Measurements from ENCODE around the gene DGKD. TPM values are rescaled to one million over a fixed set of nuclear protein-coding genes. Genes with fewer than 3 reads are reported as not detected.

The DGKD gene
- total RNA-seq, 1 donor from 2014 or later: 17.7 TPM

DNA sequence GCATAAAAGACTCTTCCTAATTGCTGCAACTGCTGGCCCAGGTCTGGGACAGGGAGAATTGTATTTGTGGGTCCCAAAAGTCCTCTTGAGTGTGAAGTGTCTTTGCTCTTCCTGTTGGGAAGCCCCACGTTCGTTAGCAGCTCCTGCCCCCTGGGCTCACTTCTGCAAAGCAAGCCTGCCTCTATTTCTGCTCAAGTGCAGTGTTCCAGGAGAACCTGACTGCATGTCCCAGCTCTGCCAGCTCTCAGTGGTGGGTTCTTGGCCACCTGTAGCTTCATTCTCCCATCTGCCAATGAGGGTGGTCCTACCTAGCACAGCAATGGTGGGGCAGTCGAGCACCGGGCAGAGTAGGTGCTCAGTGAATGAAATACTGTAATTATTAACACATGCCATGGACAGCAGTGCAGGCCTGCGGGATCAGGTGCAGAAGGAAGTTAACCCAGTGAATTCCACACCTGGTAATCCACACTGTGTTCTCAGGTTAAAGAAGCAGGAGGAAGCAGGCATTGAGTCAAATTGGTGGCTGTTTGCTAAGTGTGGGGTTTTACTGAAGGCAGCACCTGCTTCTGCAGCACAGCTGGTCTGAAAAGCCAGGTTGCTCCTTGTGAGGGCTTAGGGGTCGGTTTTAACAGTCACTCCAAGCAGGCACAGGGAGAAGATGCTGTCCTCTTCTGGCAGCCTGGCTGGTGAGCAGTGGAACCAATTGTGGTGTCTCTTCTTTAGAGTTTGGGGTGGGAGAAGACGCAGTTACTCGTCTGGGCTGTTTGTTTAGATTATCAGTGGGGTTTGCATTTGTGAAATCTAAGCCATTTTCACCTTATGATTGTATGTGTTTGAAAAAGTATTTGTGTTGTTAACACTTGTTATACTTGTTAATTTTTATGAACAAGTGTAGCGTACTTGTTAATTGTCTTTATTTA lies 54.3 kb downstream of the DGKD start:
- peaks cover 15% of the 10 kb centered on the region for H3K9me3 Mint-ChIP-seq (ENCODE audit: unreplicated experiment)
- Histone ChIP-seq H3K4me3 (ENCODE audit: insufficient read depth, low read depth, low read length) (no peak overlapping the region), H3K4me1 (ENCODE audit: insufficient read depth, low read length) (peaks cover 5% of the 10 kb centered on the region), H3K27me3 (ENCODE audit: insufficient read depth, low read length) (no peaks in the 10 kb centered on the region), H3K36me3 (ENCODE audit: insufficient read depth, low read length) (no peaks in the 10 kb centered on the region), H3K4me2 (ENCODE audit: low read length) (no peak overlapping the region), H3K9ac (ENCODE audit: low read length) (no peak overlapping the region), H4K20me1 (ENCODE audit: insufficient read depth, low read length) (no peaks in the 10 kb centered on the region), H3K79me2 (ENCODE audit: insufficient read depth, low read length) (no peaks in the 10 kb centered on the region), H3K27ac (ENCODE audit: low read depth, low read length) (no peak overlapping the region), H2AFZ (ENCODE audit: low read depth, low read length) (no peak overlapping the region), H3K9me3 (ENCODE audit: insufficient read depth, low read depth, low read length) (no peaks in the 10 kb centered on the region)
- peaks cover 9% of the 10 kb centered on the region for H3K4me1 Mint-ChIP-seq (ENCODE audit: low read depth, unreplicated experiment)
- H3K27me3 Mint-ChIP-seq (ENCODE audit: low read depth, unreplicated experiment): no peaks in the 10 kb centered on the region
- DNase-seq (ENCODE audit: low read depth) (no peak), FAIRE-seq (no peak)
- H3K4me3 Mint-ChIP-seq (ENCODE audit: unreplicated experiment): no peak overlapping the region
- TF ChIP-seq EZH2 (IDR thresholded peaks at IDR 0.05; ENCODE audit: insufficient read depth, low read length): no peak
- TF ChIP-seq, protein P1, sequence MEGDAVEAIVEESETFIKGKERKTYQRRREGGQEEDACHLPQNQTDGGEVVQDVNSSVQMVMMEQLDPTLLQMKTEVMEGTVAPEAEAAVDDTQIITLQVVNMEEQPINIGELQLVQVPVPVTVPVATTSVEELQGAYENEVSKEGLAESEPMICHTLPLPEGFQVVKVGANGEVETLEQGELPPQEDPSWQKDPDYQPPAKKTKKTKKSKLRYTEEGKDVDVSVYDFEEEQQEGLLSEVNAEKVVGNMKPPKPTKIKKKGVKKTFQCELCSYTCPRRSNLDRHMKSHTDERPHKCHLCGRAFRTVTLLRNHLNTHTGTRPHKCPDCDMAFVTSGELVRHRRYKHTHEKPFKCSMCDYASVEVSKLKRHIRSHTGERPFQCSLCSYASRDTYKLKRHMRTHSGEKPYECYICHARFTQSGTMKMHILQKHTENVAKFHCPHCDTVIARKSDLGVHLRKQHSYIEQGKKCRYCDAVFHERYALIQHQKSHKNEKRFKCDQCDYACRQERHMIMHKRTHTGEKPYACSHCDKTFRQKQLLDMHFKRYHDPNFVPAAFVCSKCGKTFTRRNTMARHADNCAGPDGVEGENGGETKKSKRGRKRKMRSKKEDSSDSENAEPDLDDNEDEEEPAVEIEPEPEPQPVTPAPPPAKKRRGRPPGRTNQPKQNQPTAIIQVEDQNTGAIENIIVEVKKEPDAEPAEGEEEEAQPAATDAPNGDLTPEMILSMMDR (IDR thresholded peaks at IDR 0.05; ENCODE audit: insufficient read depth, low read depth, low read length): no peak
- no peak overlapping the region for H3K27ac Mint-ChIP-seq (ENCODE audit: unreplicated experiment)
- peaks cover 10% of the 10 kb centered on the region for H3K36me3 Mint-ChIP-seq (ENCODE audit: low read depth, unreplicated experiment)

DNA sequence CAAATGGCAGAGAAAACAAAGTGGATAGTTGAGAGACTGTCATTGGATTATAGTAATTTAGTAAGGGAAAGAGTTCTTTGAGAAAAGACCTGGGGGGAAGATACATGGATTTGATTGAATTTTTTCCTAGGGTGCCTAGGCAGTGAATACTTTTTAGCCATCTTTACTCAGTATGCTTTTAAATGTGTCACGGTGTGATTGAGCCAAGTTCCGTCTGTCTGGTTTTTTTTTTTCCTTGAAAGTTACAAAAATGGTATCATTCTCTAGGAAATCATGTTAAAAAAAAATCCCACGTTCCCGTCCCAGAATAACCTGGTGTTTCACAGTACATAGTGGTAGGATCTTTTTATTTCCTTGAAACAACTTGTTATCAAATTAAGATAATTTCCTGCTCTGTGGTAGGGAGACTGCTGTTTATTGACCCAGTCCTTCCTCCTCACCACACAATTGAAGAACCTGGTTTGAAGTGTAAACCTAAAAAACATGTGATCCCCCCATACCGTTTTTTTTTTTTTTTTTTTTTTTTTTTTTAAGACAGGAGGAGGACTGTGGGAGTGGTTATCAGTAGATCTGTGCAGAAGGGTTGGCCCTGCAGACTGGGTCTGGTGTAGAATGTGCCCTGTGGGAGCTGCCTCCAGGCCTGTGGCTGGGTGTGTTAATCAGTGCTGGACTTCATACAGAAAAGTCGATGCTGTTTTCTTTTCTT lies 55.1 kb downstream of the DGKD start:
- Mint-ChIP-seq H3K4me3 (ENCODE audit: unreplicated experiment) (no peak overlapping the region), H3K27me3 (ENCODE audit: low read depth, unreplicated experiment) (no peaks in the 10 kb centered on the region)
- FAIRE-seq: no peak

More for the DNA sequence above, 55.1 kb downstream of the DGKD start:
- TF ChIP-seq EZH2 (IDR thresholded peaks at IDR 0.05; ENCODE audit: insufficient read depth, low read length): no peak
- TF ChIP-seq, protein P1 (IDR thresholded peaks at IDR 0.05; ENCODE audit: insufficient read depth, low read depth, low read length): no peak
- Histone ChIP-seq H3K36me3 (ENCODE audit: insufficient read depth, low read length) (no peaks in the 10 kb centered on the region), H4K20me1 (ENCODE audit: insufficient read depth, low read length) (no peaks in the 10 kb centered on the region), H3K27me3 (ENCODE audit: insufficient read depth, low read length) (no peaks in the 10 kb centered on the region), H3K79me2 (ENCODE audit: insufficient read depth, low read length) (no peaks in the 10 kb centered on the region), H3K4me3 (ENCODE audit: insufficient read depth, low read depth, low read length) (no peak overlapping the region), H3K9me3 (ENCODE audit: insufficient read depth, low read depth, low read length) (no peaks in the 10 kb centered on the region), H3K4me2 (ENCODE audit: low read length) (no peak overlapping the region), H3K27ac (ENCODE audit: low read depth, low read length) (no peak overlapping the region), H2AFZ (ENCODE audit: low read depth, low read length) (no peak overlapping the region), H3K9ac (ENCODE audit: low read length) (no peak overlapping the region), H3K4me1 (ENCODE audit: insufficient read depth, low read length) (peaks cover 14% of the 10 kb centered on the region)
- DNase-seq (ENCODE audit: low read depth): no peak
- peaks cover 16% of the 10 kb centered on the region for H3K4me1 Mint-ChIP-seq (ENCODE audit: low read depth, unreplicated experiment)
- peaks cover 15% of the 10 kb centered on the region for H3K9me3 Mint-ChIP-seq (ENCODE audit: unreplicated experiment)
- no peak overlapping the region for H3K27ac Mint-ChIP-seq (ENCODE audit: unreplicated experiment)
- peaks cover 10% of the 10 kb centered on the region for H3K36me3 Mint-ChIP-seq (ENCODE audit: low read depth, unreplicated experiment)
